ENCODE measurements around the gene ZFP36L2. TPM values are rescaled to one million over a fixed set of nuclear protein-coding genes. Genes with fewer than 3 reads are reported as not detected.

Gene ZFP36L2
- total and polyA plus RNA-seq, 2 donors: 16.1 to 412 TPM

- Histone ChIP-seq H3K27ac (ENCODE audit: low read depth in 1 of 2, low read length in 1 of 2) (peak overlapping the region; percentile 99 to 100), H3K4me1 (ENCODE audit: control insufficient read depth in 2 of 2, insufficient read depth in 2 of 2, low read length in 2 of 2) (peaks cover 19 to 53% of the 10 kb centered on the region in 2 donors), H3K36me3 (ENCODE audit: control insufficient read depth in 2 of 2, insufficient read depth in 2 of 2, low read length in 1 of 2) (peaks cover 23 to 25% of the 10 kb centered on the region in 2 donors), H3K27me3 (ENCODE audit: control insufficient read depth in 2 of 2, insufficient read depth in 1 of 2, low read length in 1 of 2) (no peaks in the 10 kb centered on the region), H3K9me3 (ENCODE audit: control insufficient read depth in 2 of 2, insufficient read depth in 1 of 2, low read length in 1 of 2) (no peaks in the 10 kb centered on the region), H3K4me3 (ENCODE audit: low read length in 2 of 2) (peak overlapping the region; percentile 2 to 80)
- no peak for DNase-seq (ENCODE audit: low read depth in 6 of 9, low spot score in 9 of 9)
- 43% methylated on average over 13 of the region's 13 CpGs for WGBS
Observed at GRCh38 chr2:43218155-43218701, 8.2 kb downstream of the ZFP36L2 start.

GRCh38 chr2:43217228-43218154 lies 8.9 kb downstream of the ZFP36L2 start:
- H3K9me3 ChIP-seq (ENCODE audit: control insufficient read depth in 2 of 2, insufficient read depth in 1 of 2, low read length in 1 of 2): no peaks in the 10 kb centered on the region
- no peaks in the 10 kb centered on the region for H3K27me3 ChIP-seq (ENCODE audit: control insufficient read depth in 2 of 2, insufficient read depth in 1 of 2, low read length in 1 of 2)
- no peak overlapping the region for H3K4me3 ChIP-seq (ENCODE audit: low read length in 2 of 2)
- H3K4me1 ChIP-seq (ENCODE audit: control insufficient read depth in 2 of 2, insufficient read depth in 2 of 2, low read length in 2 of 2): peaks cover 26 to 61% of the 10 kb centered on the region in 2 donors
- peak overlapping the region; percentile 92 to 99 for H3K27ac ChIP-seq (ENCODE audit: low read depth in 1 of 2, low read length in 1 of 2)
- H3K36me3 ChIP-seq (ENCODE audit: control insufficient read depth in 2 of 2, insufficient read depth in 2 of 2, low read length in 1 of 2): peaks cover 19% of the 10 kb centered on the region in 2 donors
- 43% methylated on average over 11 of the region's 11 CpGs for WGBS
- DNase-seq (ENCODE audit: low read depth in 6 of 9, low spot score in 9 of 9): peak in 1 of 9 donors; percentile 61

- WGBS: 97% methylated on average over 8 of the region's 8 CpGs
- no peak for DNase-seq (ENCODE audit: low read depth in 6 of 9, low spot score in 9 of 9)
- Histone ChIP-seq H3K27ac (ENCODE audit: low read depth in 1 of 2, low read length in 1 of 2) (peak overlapping the region in 1 of 2 donors; percentile 18), H3K4me3 (ENCODE audit: low read length in 2 of 2) (no peak overlapping the region), H3K27me3 (ENCODE audit: control insufficient read depth in 2 of 2, insufficient read depth in 1 of 2, low read length in 1 of 2) (no peaks in the 10 kb centered on the region), H3K36me3 (ENCODE audit: control insufficient read depth in 2 of 2, insufficient read depth in 2 of 2, low read length in 1 of 2) (peaks cover 10% of the 10 kb centered on the region in 2 donors), H3K4me1 (ENCODE audit: control insufficient read depth in 2 of 2, insufficient read depth in 2 of 2, low read length in 2 of 2) (peaks cover 30 to 61% of the 10 kb centered on the region in 2 donors), H3K9me3 (ENCODE audit: control insufficient read depth in 2 of 2, insufficient read depth in 1 of 2, low read length in 1 of 2) (no peaks in the 10 kb centered on the region)
Observed at GRCh38 chr2:43216629-43217028, 9.8 kb downstream of the ZFP36L2 start.

- DNase-seq (ENCODE audit: low read depth in 6 of 9, low spot score in 9 of 9): no peak
- H3K4me3 ChIP-seq (ENCODE audit: low read length in 2 of 2): no peak overlapping the region
- peaks cover 34 to 63% of the 10 kb centered on the region in 2 donors for H3K4me1 ChIP-seq (ENCODE audit: control insufficient read depth in 2 of 2, insufficient read depth in 2 of 2, low read length in 2 of 2)
- H3K27ac ChIP-seq (ENCODE audit: low read depth in 1 of 2, low read length in 1 of 2): no peak overlapping the region
- no peaks in the 10 kb centered on the region for H3K9me3 ChIP-seq (ENCODE audit: control insufficient read depth in 2 of 2, insufficient read depth in 1 of 2, low read length in 1 of 2)
- H3K27me3 ChIP-seq (ENCODE audit: control insufficient read depth in 2 of 2, insufficient read depth in 1 of 2, low read length in 1 of 2): no peaks in the 10 kb centered on the region
- H3K36me3 ChIP-seq (ENCODE audit: control insufficient read depth in 2 of 2, insufficient read depth in 2 of 2, low read length in 1 of 2): peaks cover 2 to 3% of the 10 kb centered on the region in 2 donors
- WGBS: 97% methylated on average over 6 of the region's 6 CpGs
Observed at GRCh38 chr2:43215673-43216255, 10.6 kb downstream of the ZFP36L2 start.

- DNase-seq (ENCODE audit: low read depth in 6 of 9, low spot score in 9 of 9): no peak
- Histone ChIP-seq H3K36me3 (ENCODE audit: control insufficient read depth in 2 of 2, insufficient read depth in 2 of 2, low read length in 1 of 2) (peaks cover 0 to 3% of the 10 kb centered on the region in 2 donors), H3K4me3 (ENCODE audit: low read length in 2 of 2) (no peak overlapping the region), H3K9me3 (ENCODE audit: control insufficient read depth in 2 of 2, insufficient read depth in 1 of 2, low read length in 1 of 2) (no peaks in the 10 kb centered on the region), H3K27ac (ENCODE audit: low read depth in 1 of 2, low read length in 1 of 2) (no peak overlapping the region), H3K27me3 (ENCODE audit: control insufficient read depth in 2 of 2, insufficient read depth in 1 of 2, low read length in 1 of 2) (no peaks in the 10 kb centered on the region), H3K4me1 (ENCODE audit: control insufficient read depth in 2 of 2, insufficient read depth in 2 of 2, low read length in 2 of 2) (peaks cover 44 to 62% of the 10 kb centered on the region in 2 donors)
- 96% methylated on average over 5 of the region's 5 CpGs for WGBS
Observed at GRCh38 chr2:43214253-43214652, 12.2 kb downstream of the ZFP36L2 start.

GRCh38 chr2:43212931-43213330 lies 13.5 kb downstream of the ZFP36L2 start:
- Histone ChIP-seq H3K4me1 (ENCODE audit: control insufficient read depth in 2 of 2, insufficient read depth in 2 of 2, low read length in 2 of 2) (peaks cover 33 to 62% of the 10 kb centered on the region in 2 donors), H3K27ac (ENCODE audit: low read depth in 1 of 2, low read length in 1 of 2) (peak overlapping the region; percentile 51 to 84), H3K36me3 (ENCODE audit: control insufficient read depth in 2 of 2, insufficient read depth in 2 of 2, low read length in 1 of 2) (peaks cover 0 to 3% of the 10 kb centered on the region in 2 donors), H3K4me3 (ENCODE audit: low read length in 2 of 2) (no peak overlapping the region), H3K27me3 (ENCODE audit: control insufficient read depth in 2 of 2, insufficient read depth in 1 of 2, low read length in 1 of 2) (no peaks in the 10 kb centered on the region), H3K9me3 (ENCODE audit: control insufficient read depth in 2 of 2, insufficient read depth in 1 of 2, low read length in 1 of 2) (no peaks in the 10 kb centered on the region)
- WGBS: 50% methylated on average over 3 of the region's 3 CpGs
- no peak for DNase-seq (ENCODE audit: low read depth in 6 of 9, low spot score in 9 of 9)

GRCh38 chr2:43212216-43212835 lies 14.1 kb downstream of the ZFP36L2 start:
- 75% methylated on average over 11 of the region's 11 CpGs for WGBS
- Histone ChIP-seq H3K4me1 (ENCODE audit: control insufficient read depth in 2 of 2, insufficient read depth in 2 of 2, low read length in 2 of 2) (peaks cover 29 to 62% of the 10 kb centered on the region in 2 donors), H3K27ac (ENCODE audit: low read depth in 1 of 2, low read length in 1 of 2) (peak overlapping the region; percentile 51 to 84), H3K9me3 (ENCODE audit: control insufficient read depth in 2 of 2, insufficient read depth in 1 of 2, low read length in 1 of 2) (no peaks in the 10 kb centered on the region), H3K27me3 (ENCODE audit: control insufficient read depth in 2 of 2, insufficient read depth in 1 of 2, low read length in 1 of 2) (no peaks in the 10 kb centered on the region), H3K36me3 (ENCODE audit: control insufficient read depth in 2 of 2, insufficient read depth in 2 of 2, low read length in 1 of 2) (peaks cover 0 to 3% of the 10 kb centered on the region in 2 donors), H3K4me3 (ENCODE audit: low read length in 2 of 2) (no peak overlapping the region)
- DNase-seq (ENCODE audit: low read depth in 6 of 9, low spot score in 9 of 9): peak in 1 of 9 donors; percentile 43

GRCh38 chr2:43210467-43211303 lies 15.7 kb downstream of the ZFP36L2 start:
- H3K27ac ChIP-seq (ENCODE audit: low read depth in 1 of 2, low read length in 1 of 2): peak overlapping the region; percentile 69 to 74
- peak in 2 of 9 donors; percentile 53 to 81 for DNase-seq (ENCODE audit: low read depth in 6 of 9, low spot score in 9 of 9)
- H3K4me3 ChIP-seq (ENCODE audit: low read length in 2 of 2): no peak overlapping the region
- no peaks in the 10 kb centered on the region for H3K27me3 ChIP-seq (ENCODE audit: control insufficient read depth in 2 of 2, insufficient read depth in 1 of 2, low read length in 1 of 2)
- peaks cover 0 to 3% of the 10 kb centered on the region in 2 donors for H3K36me3 ChIP-seq (ENCODE audit: control insufficient read depth in 2 of 2, insufficient read depth in 2 of 2, low read length in 1 of 2)
- WGBS: 40% methylated on average over 23 of the region's 23 CpGs
- peaks cover 29 to 67% of the 10 kb centered on the region in 2 donors for H3K4me1 ChIP-seq (ENCODE audit: control insufficient read depth in 2 of 2, insufficient read depth in 2 of 2, low read length in 2 of 2)
- H3K9me3 ChIP-seq (ENCODE audit: control insufficient read depth in 2 of 2, insufficient read depth in 1 of 2, low read length in 1 of 2): no peaks in the 10 kb centered on the region
